Measurements from ENCODE around the gene VCPKMT.

Gene VCPKMT

DNA sequence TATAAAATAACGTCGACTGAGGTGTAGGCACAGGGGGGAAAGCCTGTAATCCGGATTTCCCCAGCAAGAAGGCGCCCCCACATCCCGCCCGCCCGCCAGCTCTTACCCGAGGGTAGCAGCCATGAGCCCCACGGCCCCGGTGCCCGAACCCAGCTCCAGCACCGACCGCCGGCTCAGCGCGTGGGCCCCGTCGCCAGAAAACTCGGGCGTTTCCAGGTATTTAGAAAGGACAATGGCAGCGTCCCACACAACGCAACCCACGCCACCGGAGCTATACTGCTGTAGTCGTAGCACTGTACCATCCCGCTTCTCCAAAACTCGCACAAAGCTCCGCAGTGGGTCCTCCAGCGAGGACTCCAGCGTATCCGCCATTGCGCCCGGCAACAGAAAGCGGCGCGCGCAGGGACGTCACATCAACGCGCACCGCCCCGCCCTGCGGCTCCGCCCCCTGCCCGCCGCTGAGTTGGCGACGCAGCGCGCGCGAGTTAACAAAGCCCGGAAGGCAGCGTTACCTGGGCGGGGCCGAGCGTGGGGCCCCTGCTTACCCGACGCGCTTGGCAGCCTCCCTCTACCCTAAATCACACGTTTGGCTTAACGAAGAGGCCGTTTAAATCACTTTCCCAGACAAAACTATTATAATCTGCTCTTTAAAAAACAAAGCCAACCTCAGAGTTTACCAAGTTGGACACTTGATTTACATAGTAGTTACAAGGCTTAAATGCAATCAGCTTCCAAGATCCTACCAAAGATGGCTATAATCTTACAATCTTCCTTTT, at the start of gene VCPKMT:
Gene VCPKMT, minus strand, starts transcription at position 392 of the 776 bp plus-strand sequence. Its CDS starts 20 bp downstream, at position 372.
- DNase-seq = peak; percentile 96

DNA sequence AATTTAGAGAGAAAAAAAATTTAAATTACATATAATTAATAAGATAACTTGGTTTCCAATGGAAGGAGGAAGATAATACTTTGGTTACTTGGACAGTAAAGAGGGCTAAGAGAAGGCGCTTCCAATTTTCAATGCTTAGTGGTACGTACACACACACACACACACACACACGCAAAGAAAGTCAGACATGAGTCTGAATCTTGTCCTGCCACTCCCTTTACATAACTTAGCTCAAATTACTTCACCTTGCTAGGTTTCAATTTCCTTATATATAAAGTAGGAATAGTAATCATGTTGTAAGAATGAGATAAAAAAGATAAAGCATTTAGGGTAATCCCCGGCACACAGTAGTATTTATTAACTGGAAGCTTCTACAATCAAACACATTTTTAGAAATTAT, 39.7 kb upstream of the VCPKMT start:
- DNase-seq = no peak

DNA sequence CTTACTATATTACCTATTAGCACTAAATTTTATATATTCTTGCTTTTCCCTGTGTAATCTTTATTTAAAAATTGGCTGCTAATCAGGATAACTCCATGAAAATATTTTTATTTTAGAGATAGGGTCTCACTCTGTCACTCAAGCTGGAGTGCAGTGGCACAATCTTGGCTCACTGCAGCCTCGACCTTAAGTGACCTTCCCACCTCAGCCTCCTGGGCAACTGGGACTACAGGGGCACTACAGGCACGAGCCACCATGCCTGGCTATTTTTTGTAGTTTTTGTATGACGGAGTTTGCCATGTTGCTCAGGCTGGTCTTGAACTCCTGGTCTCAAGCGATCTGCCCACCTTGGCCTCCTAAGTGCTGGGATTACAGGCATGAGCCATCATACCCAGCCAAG, 32.4 kb upstream of the VCPKMT start:
- DNase-seq = no peak

GRCh38 chr14:50139192-50139591, 22.8 kb upstream of the VCPKMT start:
- DNase-seq = no peak

- no peak for DNase-seq
These were observed 11.4 kb upstream of the VCPKMT start for GRCh38 chr14:50127802-50128201.

GRCh38 chr14:50123062-50123461, 6.7 kb upstream of the VCPKMT start:
- no peak for DNase-seq

DNA sequence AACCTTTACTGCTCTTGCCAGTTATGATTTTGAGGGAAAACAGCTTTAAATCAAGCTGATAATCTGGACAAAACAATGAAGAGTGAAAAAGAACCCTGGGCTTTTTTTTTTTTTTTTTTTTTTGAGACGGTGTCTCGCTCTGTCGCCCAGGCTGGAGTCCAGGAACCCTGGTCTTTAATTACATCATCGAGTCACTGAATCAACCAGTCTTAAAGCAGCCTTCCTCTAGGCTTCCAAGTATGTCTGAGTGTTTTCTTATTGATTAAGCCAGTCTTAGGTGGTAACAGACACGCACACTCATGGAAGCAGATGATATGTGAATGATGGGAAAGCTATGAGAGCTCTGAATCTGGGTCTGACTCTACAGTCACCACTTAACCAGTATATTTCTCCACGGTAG, 5.9 kb upstream of the VCPKMT start:
- DNase-seq = no peak

DNA sequence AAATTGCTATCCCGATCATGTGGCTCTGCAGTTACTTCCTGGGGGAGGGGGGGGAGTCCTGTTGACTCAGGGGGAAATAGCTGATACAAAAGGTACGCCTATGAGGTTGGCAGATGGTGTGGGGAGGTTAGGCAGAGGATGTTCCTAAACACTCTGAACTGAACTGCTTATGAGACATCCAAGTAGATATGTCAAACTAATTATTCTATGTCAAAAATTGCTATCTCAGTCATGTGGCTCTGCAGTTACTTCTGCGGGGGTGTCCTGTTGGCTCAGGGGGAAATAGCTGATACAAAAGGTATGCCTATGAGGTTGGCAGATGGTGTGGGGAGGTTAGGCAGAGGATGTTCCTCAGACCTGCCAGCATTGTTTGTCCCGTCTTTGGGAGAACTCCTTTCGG, 5.1 kb upstream of the VCPKMT start:
- DNase-seq = no peak

DNA sequence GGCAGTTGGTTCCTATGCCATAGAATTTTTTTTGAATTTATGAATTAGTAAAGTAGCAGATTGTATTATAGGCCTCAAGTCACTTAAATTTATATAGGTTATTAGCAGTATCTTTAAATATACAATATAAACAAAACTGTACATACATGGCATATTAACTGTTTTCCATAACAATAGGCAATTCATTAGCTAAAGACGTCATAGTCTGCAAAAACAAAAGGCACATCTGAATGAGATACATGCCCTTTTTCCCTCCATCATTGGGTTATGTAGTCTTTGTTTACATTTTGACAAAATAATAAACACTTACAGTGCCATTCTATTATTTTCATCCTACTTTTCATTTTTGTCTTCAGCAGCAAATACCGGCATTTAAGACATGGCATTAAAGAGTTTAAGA, 1.1 kb upstream of the VCPKMT start:
- no peak for DNase-seq

- no peak for DNase-seq
These were observed 594 bp upstream of the VCPKMT start for GRCh38 chr14:50116966-50117365.

GRCh38 chr14:50113381-50114035, 2.9 kb downstream of the VCPKMT start:
- DNase-seq = no peak

DNA sequence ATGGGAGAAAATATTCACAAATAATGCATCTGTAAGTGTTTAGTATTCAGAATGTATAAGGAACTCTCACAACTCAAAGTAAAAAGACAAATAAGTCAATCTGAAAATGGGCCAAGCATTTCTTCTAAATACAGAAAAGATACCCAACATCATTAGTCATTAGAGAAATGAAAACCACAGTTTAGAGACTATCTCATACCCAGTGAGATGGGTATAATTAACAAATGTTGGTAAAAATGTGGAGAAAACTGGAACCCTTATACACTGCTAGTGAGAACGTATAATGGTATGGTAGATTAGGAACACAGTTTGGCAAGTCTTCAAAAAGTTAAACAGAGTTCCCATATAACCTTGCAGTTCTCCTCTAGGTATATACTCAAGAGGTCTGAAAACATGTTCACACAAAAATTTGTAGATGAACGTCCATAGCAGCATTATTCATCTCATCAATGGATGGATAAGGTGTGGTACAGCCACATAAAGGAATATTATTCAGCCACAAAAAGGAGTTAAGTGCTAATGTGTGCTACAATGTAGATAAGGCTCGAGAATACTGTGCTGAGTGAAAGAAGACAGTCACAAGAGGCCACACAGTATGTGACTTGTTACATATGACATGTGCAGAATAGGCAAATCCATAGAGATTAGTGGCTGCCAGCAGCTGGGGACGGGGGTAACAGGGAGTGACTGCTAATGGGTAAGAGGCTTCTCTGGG, 5.9 kb downstream of the VCPKMT start:
- DNase-seq = no peak

GRCh38 chr14:50109342-50109741, 7.0 kb downstream of the VCPKMT start:
- DNase-seq = no peak

DNA sequence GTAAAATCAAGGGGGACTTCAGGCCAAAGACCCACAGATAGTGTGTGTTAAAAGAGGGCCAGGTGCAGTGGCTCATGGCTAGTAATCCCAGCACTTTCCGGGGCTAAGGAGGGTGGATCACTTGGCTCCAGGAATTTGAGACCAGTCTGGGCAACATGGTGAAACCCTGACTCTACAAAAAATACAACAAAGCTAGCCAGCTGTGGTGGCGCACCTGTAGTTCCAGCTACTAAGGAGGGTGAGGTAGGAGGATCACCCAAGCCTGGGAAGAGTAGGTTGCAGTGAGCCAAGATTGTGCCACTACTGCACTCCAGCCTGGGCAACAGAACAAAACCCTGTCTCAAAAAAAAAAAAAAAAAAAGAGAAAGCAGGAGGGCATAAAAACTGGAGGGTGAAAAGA, 8.5 kb downstream of the VCPKMT start:
- DNase-seq = no peak

DNA sequence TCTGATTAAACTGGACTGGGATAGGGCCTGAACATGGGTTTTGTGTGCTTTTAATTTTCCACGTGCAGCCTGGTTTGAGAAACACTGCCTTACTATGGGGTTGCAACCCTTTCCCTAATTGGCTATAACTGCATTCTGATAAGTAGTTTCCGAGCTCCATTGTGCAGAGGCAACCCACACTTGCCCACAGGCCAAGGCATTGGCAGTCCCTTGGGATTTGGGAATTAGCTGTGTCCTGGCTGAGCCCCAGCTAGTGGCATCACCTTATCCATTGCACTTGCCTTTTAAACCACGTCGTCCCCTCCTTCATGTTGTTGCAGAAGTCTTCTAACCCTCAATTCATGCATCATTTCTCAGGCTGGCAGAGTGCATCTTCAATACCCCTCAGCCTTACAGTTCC, 10.2 kb downstream of the VCPKMT start:
- DNase-seq = no peak

DNA sequence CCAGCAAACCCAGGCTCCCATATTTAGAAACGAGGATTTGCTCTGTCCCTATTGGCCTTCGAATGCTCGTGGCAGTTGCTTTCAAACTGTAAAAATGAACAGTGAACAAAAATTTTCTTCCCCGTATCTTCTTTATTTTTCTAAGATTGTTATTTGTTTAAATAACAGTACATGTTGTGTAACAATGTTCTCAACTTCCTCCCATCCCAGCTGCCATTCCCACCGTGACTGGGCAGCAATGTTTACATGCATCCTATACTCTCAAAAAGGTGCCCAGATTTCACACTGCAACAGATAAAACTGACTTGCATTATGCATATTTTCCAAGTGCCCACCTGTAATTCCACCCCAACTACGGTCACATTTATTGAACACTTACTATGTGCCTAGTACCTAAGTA, 12.8 kb downstream of the VCPKMT start:
- DNase-seq = no peak

DNA sequence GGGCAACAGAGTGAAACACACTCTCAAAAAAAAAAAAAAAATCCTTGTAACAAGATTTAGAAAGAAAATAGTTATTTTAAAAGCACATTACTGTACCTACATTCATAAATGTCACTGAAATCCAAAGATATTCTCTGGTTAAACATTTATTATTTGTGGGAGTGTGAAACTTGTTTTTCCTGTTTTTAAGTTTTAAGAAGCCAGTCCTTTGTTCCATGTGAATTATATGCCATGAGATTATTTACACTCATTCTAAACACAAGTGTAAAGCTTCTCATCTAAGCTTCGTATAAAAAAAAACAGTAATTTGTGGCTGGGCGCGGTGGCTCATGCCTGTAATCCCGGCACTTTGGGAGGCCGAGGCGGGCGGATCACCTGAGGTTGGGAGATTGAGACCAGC, 15.0 kb downstream of the VCPKMT start:
- no peak for DNase-seq

DNA sequence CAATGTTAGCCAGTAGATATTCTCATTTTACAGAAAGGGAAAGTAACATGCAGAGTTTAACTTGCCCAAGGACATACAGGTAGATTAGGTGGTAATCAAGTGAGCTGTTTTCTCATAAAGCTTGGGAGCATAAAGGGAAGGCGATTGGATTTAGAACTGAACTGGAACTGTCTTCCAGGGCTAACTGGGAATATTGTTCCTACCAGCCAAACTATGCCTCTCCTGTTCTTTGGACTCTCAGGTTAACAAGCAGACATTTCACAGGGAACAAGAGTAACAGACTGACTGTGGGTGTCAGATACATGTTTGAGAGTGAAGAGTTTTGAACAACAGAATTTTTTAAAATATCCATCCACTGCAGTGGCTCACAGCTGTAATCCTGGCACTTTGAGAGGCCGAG, 15.6 kb downstream of the VCPKMT start:
- no peak for DNase-seq

DNA sequence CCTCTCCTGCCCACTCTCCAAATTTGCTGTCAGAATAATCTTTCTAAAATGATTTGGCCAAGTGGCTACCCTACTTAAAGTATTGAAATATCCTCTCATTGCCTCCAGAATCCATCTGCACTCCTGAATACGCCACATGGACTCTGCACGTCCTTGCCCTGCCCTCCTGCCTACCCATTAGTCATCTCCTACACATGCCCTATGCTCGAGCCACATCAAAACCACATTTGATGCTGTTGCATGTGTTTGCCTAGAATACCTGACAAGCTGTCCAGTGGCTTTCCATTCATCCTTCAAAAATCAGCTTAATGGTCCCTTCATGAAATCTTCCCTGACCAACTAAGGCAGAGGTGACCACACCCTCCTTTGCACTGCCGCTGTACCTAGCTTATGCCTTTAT, 17.0 kb downstream of the VCPKMT start:
- no peak for DNase-seq

GRCh38 chr14:50095895-50096294, 20.5 kb downstream of the VCPKMT start:
- DNase-seq = no peak

DNA sequence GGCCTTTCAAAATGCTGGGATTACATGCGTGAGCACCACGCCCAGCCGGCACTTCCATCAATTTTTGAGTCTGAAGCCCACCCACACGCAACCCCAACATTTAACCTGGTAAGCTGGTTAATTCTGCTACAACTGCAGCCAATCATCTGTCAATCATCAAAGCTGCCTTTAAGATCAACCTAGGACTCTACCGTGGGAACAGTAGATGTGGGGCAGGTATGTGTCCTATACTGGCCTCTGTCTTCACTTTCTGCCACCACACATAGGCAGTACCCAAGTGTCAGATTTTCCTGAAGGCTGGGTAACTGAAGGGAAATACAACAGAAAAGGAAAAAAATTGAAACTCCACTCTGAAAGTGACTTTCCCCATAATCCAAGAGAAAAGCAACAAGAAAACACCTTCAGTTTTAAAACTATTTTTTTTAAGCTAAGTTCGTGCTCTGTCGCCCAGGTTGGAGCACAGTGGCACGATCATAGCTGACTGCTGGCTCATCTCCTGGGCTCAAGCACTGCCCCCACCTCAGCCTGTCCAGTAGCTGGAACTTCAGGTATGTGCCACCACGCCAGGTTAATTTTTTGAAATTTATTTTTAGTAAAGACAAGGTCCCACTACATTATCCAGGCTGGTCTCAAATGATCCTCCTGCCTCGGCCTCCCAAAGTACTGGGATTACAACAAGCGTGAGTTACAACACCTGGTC, 22.2 kb downstream of the VCPKMT start:
- DNase-seq = no peak

DNA sequence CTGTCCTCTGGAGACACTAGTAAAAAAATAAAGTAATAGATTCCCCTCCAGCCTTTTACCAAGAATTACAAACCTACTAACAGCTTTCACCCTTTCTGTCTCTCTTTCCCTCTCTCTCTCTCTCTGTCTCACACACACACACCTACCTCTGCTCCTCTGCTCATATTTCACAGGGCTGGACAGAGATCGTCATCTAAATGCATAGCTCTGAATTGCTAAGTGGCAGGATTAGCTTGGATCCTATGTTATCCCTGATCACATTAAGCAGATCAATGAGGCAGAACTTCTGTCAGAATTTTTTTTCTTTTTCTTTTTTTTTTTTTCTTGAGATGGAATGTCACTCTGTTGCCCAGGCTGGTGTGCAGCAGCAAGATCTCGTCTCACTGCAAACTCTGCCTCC, 22.9 kb downstream of the VCPKMT start:
- DNase-seq = no peak

- no peak for DNase-seq
These were observed 24.3 kb downstream of the VCPKMT start for GRCh38 chr14:50092006-50092555.

All from right forelimb (tissue), 1 donor.